Endothelial cell of umbilical vein (primary cell): Measurements from ENCODE around the gene LRRC59. TPM values are rescaled to one million over a fixed set of nuclear protein-coding genes. Genes with fewer than 3 reads are reported as not detected.

Experiments
- BruUV-seq: library from RNA; stranded (reverse); fragments of 400-500 nt; replicated peaks from 2 replicates; lab custom pipeline; 2021; lab: Mats Ljungman, UMichigan
- CTCF ChIA-PET: fragments of 300-600, 350-600 bp; sonication (Branson Sonifier 250); formaldehyde crosslinking; loops from one replicate; lab custom pipeline; 2021; ENCODE audit warnings: antibody characterized with exemption, inconsistent platforms; lab: Charles Lee
- POLR2A ChIA-PET: fragments of 300-600, 350-600 bp; sonication (Branson Sonifier 250); formaldehyde crosslinking; loops from one replicate; lab custom pipeline; 2021; ENCODE audit warnings: antibody characterized with exemption, inconsistent platforms; lab: Charles Lee
- DNase-seq: peaks from one replicate; pipeline ENCODE4 v3.0.0-alpha.2; 2011; ENCODE audit warnings: low read depth, low spot score
- FAIRE-seq: peaks from 2 replicates; lab custom pipeline; 2011; peaks lifted over from hg19 to GRCh38; lab: Jason Lieb, UNC
- H2AFZ ChIP-seq: 2 replicates; pipeline ENCODE4 v1.6.0; 2012; ENCODE audit warnings: low read depth, low read length, control low read depth, inconsistent platforms
- H3K27ac ChIP-seq: 2 replicates; pipeline ENCODE4 v1.5.1; 2011; ENCODE audit warnings: low read depth, mild to moderate bottlenecking, control low read depth, low read length, moderate library complexity; ENCODE audit not compliant: insufficient read depth
- H3K27me3 ChIP-seq, 2 experiments: 2 replicates each; pipeline versions ENCODE4 v1.6.0 to v1.6.1; 2011; ENCODE audit warnings: low read length in 2 of 2, mixed read lengths in 1 of 2; ENCODE audit not compliant: control insufficient read depth in 2 of 2, insufficient read depth in 2 of 2
- H3K36me3 ChIP-seq, 2 experiments: 2 replicates in 1 of 2; 3 replicates in 1 of 2; pipeline ENCODE4 v1.5.1; 2011; ENCODE audit warnings: low read length in 2 of 2, mild to moderate bottlenecking in 1 of 2, moderate library complexity in 1 of 2; ENCODE audit not compliant: control insufficient read depth in 2 of 2, insufficient read depth in 2 of 2; ENCODE audit errors: extremely low read depth in 1 of 2
- H3K4me1 ChIP-seq: 3 replicates; pipeline ENCODE4 v1.5.1; 2011; ENCODE audit warnings: mild to moderate bottlenecking, low read length; ENCODE audit not compliant: control insufficient read depth, insufficient read depth; ENCODE audit errors: extremely low read depth
- H3K4me2 ChIP-seq: 2 replicates; pipeline ENCODE4 v1.6.1; 2011; ENCODE audit warnings: low read length, control low read depth, mixed read lengths; ENCODE audit not compliant: insufficient read depth
- H3K4me3 ChIP-seq, 3 experiments: fragments of 200-600 bp in 1 of 3; sonication (generic), shearing (Covaris generic) in 1 of 3; replicated peaks in 1 of 3; 2 replicates each; pipeline ENCODE4 v1.5.1; 2011 to 2016; ENCODE audit warnings: control low read depth in 3 of 3, low read length in 3 of 3, mild to moderate bottlenecking in 2 of 3, inconsistent platforms in 1 of 3, low read depth in 1 of 3, moderate library complexity in 1 of 3; ENCODE audit not compliant: insufficient read depth in 1 of 3
- H3K79me2 ChIP-seq: 2 replicates; pipeline ENCODE4 v1.6.0; 2012; ENCODE audit warnings: low read length, inconsistent platforms; ENCODE audit not compliant: control insufficient read depth, insufficient read depth
- H3K9ac ChIP-seq: replicated peaks from 2 replicates; pipeline ENCODE3; 2011; ENCODE audit warnings: low read length, control low read depth; ENCODE audit not compliant: insufficient read depth; ENCODE audit errors: extremely low read depth
- H3K9me1 ChIP-seq: replicated peaks from 3 replicates; pipeline ENCODE4 v1.6.0; 2011; ENCODE audit warnings: mild to moderate bottlenecking, low read length; ENCODE audit not compliant: control insufficient read depth, insufficient read depth; ENCODE audit errors: extremely low read depth
- H3K9me3 ChIP-seq: replicated peaks from 2 replicates; pipeline ENCODE4 v1.5.1; 2012; ENCODE audit warnings: low read length, inconsistent platforms; ENCODE audit not compliant: control insufficient read depth, insufficient read depth
- H4K20me1 ChIP-seq: replicated peaks from 2 replicates; pipeline ENCODE3; 2011; ENCODE audit warnings: mild to moderate bottlenecking, low read length; ENCODE audit not compliant: control insufficient read depth, insufficient read depth; ENCODE audit errors: extremely low read depth
- EZH2 ChIP-seq: IDR thresholded peaks from 2 replicates; pipeline ENCODE4 v1.6.1; 2012; ENCODE audit warnings: borderline replicate concordance, low read depth, mild to moderate bottlenecking, moderate library complexity, low read length, inconsistent platforms; ENCODE audit not compliant: severe bottlenecking
- GATA2 ChIP-seq: IDR thresholded peaks from 2 replicates; pipeline ENCODE4 v1.7.0; 2011; ENCODE audit warnings: low read depth, mild to moderate bottlenecking, moderate library complexity, mixed read lengths, low read length; ENCODE audit not compliant: insufficient read length, insufficient read depth
- JUN ChIP-seq: IDR thresholded peaks from 2 replicates; pipeline ENCODE4 v1.6.1; 2011; ENCODE audit warnings: borderline replicate concordance, low read depth; ENCODE audit not compliant: insufficient read length, insufficient read depth
- POLR2A ChIP-seq: IDR thresholded peaks from 2 replicates; pipeline ENCODE4 v1.6.1; 2012; ENCODE audit warnings: low read depth, mild to moderate bottlenecking, control low read depth, low read length
- POLR2AphosphoS5 ChIP-seq: IDR thresholded peaks from 2 replicates; pipeline ENCODE4 v1.6.1; 2012; ENCODE audit warnings: low read depth, mild to moderate bottlenecking, control low read depth, low read length, moderate library complexity; ENCODE audit not compliant: insufficient read depth
- dilution Hi-C: fragments of 300-500 bp; cut with MboI; formaldehyde crosslinking; loops from one replicate; pipeline ENCODE4 v1.15.0; 2019; ENCODE audit warnings: low sequenced_read_pairs; ENCODE audit not compliant: extremely low pct_ligation_motif_present
- intact Hi-C: fragments of 100-400 bp; cut with micrococcal nuclease; formaldehyde crosslinking; loops from one replicate; pipeline ENCODE4 v1.10.0; 2022
- polyA plus RNA-seq, 4 experiments: library from polyadenylated mRNA; depleted of rRNA in 3 of 4; stranded (reverse) in 3 of 4; unstranded in 1 of 4; fragments of >200 nt; gene quantifications; 2 replicates each; pipeline versions ENCODE4 v1.2.1 to v1.2.3, GENCODE V29; 2011 to 2012; ENCODE audit warnings: missing spikeins in 1 of 4
- total RNA-seq: library from RNA; stranded (reverse); gene quantifications from 2 replicates; pipeline ENCODE4 v1.2.3, GENCODE V29; 2021

The LRRC59 gene
- total and polyA plus RNA-seq, 2 donors (not counting 3 experiments of a cell fraction or from before 2014, with no cell fraction given) = 93.9 to 183 TPM

- no TSS peak for BruUV-seq
Measured at GRCh38 chr17:50425682-50426471, 28.6 kb upstream of the LRRC59 start, which contains the start of gene ACSF2. ACSF2 (plus strand) TSS chr17:50426218; CDS start chr17:50426262, 44 bp downstream.

DNA sequence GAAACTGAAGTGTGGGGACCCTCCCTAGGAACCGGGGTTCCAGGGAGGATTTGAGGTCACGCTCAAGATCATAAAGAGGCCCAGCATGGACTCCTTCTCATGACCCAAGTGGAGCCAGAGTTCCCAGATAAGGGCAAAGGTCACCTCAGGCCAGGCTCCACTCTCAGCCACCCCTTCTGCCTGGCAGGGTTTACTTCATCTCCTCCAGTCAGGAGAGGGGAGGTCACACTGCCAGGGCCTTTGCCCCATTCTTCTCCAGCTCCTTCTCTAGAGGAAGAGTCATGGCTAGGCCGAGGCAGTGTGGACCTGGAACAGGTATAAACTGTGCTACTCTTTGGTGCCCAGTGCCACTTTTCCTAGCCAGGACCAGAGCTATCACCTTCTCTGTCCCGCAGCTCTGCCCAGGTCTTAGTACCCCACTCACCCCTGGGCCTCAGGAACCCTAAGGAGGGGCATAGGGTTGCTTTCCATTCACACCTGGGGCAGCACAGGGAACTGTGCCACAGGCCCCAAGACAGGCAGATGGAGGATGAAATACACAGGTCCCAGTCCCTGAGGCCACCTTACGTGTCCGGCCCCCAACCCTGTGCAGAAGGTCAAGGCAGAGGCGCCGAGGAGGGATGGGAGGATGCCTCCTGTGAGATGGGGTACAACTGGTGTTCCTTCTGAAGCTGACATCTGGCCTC, 27.8 kb upstream of the LRRC59 start:
- H3K4me2 ChIP-seq = peak overlapping the region; percentile 74
- H3K4me3 ChIP-seq = peak overlapping the region in 2 of 3 experiments; percentile 43 to 72
- dilution Hi-C loops (no loop called here), intact Hi-C loops (no loop called here)
- no TSS peak for BruUV-seq
- H4K20me1 ChIP-seq = no peaks in the 10 kb centered on the region
- no peaks in the 10 kb centered on the region for H3K36me3 ChIP-seq
- H3K27ac ChIP-seq = peak overlapping the region; percentile 63
- H3K9ac ChIP-seq = no peak overlapping the region
- ChIA-PET POLR2A (no interaction called here), CTCF (interaction anchor here (1.4 to 1.5 kb wide), 2 partner anchors 10 to 54 kb away, joined by 3 read pairs; no protein-coding TSS in a partner anchor)
- TF ChIP-seq POLR2AphosphoS5 = no peak
- no peak for FAIRE-seq
- no peaks in the 10 kb centered on the region for H3K27me3 ChIP-seq
- H3K9me1 ChIP-seq = no peaks in the 10 kb centered on the region
- H3K4me1 ChIP-seq = peaks cover 41% of the 10 kb centered on the region
- DNase-seq = no peak
- H3K9me3 ChIP-seq = no peaks in the 10 kb centered on the region
- H2AFZ ChIP-seq = peak overlapping the region; percentile 97
- no peaks in the 10 kb centered on the region for H3K79me2 ChIP-seq

More at GRCh38 chr17:50425682-50426471, 28.6 kb upstream of the LRRC59 start, which contains the start of gene ACSF2:
- intact Hi-C loops (loop anchor here (2.0 kb wide), 2 partner anchors 29 to 53 kb away; partner anchors contain the start of genes LRRC59 and RSAD1), dilution Hi-C loops (no loop called here)
- ChIA-PET CTCF (interaction anchor here (0.9 to 1.8 kb wide), 6 partner anchors 28 to 57 kb away, joined by 3 to 16 read pairs (median 4); partner anchors contain the start of genes LRRC59 and RSAD1), POLR2A (interaction anchor here (0.5 to 0.9 kb wide), 2 partner anchors 19 to 29 kb away, joined by 3 to 5 read pairs; partner anchors contain the start of gene LRRC59)
- Histone ChIP-seq H3K4me3 (peak within 1 kb of the TSS; percentile 43 to 79 (median 72)), H4K20me1 (no peaks in the 10 kb centered on the region), H3K27me3 (no peaks in the 10 kb centered on the region), H3K4me2 (peak within 1 kb of the TSS; percentile 74), H3K4me1 (peaks cover 41% of the 10 kb centered on the region), H3K9ac (peak within 1 kb of the TSS; percentile 54), H3K79me2 (no peaks in the 10 kb centered on the region), H3K27ac (peak within 1 kb of the TSS; percentile 63), H3K9me3 (no peaks in the 10 kb centered on the region), H2AFZ (peak within 1 kb of the TSS; percentile 97), H3K9me1 (no peaks in the 10 kb centered on the region), H3K36me3 (no peaks in the 10 kb centered on the region)
- peak; percentile 42 for DNase-seq
- TF ChIP-seq POLR2AphosphoS5 = peak; percentile 52
- TF ChIP-seq GATA2 = no peak
- TF ChIP-seq JUN = no peak
- peak; percentile 67 for TF ChIP-seq POLR2A
- no peak for TF ChIP-seq EZH2
- peak; percentile 72 for FAIRE-seq
